Mesothelial cell of epicardium (in vitro differentiated cells): ENCODE data around the gene PANK2. TPM values are rescaled to one million over a fixed set of nuclear protein-coding genes. Genes with fewer than 3 reads are reported as not detected.
A peak's percentile ranks its signal among the peaks of the same experiment; 100 is the strongest.
"Not testable (repeated sequence)": the region's sequence is repeated elsewhere in the genome, so short reads cannot be mapped to it uniquely, and the experiment has no call there.

Source experiments
- DNase-seq, 2 experiments: peaks; one replicate each; pipeline ENCODE4 v3.0.0; 2021; ENCODE audit warnings: low spot score in 2 of 2; ENCODE audit not compliant: unreplicated experiment in 2 of 2
- H3K27ac Mint-ChIP-seq: 2 replicates; pipeline ENCODE4 v1.8.0; 2021; ENCODE audit warnings: mixed read lengths
- H3K27me3 Mint-ChIP-seq: 2 replicates; pipeline ENCODE4 v1.8.0; 2021; ENCODE audit warnings: low read depth, mixed read lengths
- H3K36me3 Mint-ChIP-seq: 2 replicates; pipeline ENCODE4 v1.8.0; 2021; ENCODE audit warnings: mixed read lengths
- H3K4me1 Mint-ChIP-seq: 2 replicates; pipeline ENCODE4 v1.8.0; 2021; ENCODE audit warnings: mixed read lengths
- H3K4me3 Mint-ChIP-seq: 2 replicates; pipeline ENCODE4 v1.8.0; 2021; ENCODE audit warnings: mild to moderate bottlenecking, moderate library complexity, mixed read lengths
- H3K9me3 Mint-ChIP-seq: 2 replicates; pipeline ENCODE4 v1.8.0; 2021; ENCODE audit warnings: mixed read lengths
- CTCF ChIP-seq: fragments of 200-600 bp; sonication (generic); IDR thresholded peaks from one replicate; pipeline ENCODE4 v1.5.0; 2021; ENCODE audit warnings: antibody characterized with exemption; ENCODE audit not compliant: unreplicated experiment
- total RNA-seq: library from RNA; stranded (reverse); gene quantifications from 3 replicates; pipeline ENCODE4 v1.2.1, GENCODE V29; 2021

The PANK2 gene
- total RNA-seq, 1 donor from 2014 or later: 52.5 TPM

- Mint-ChIP-seq H3K27ac (peak overlapping the region; percentile 27), H3K4me3 (no peak overlapping the region), H3K4me1 (peaks cover 24% of the 10 kb centered on the region), H3K27me3 (no peaks in the 10 kb centered on the region), H3K36me3 (peaks cover 10% of the 10 kb centered on the region), H3K9me3 (no peaks in the 10 kb centered on the region)
- TF ChIP-seq CTCF: no peak
- DNase-seq: no peak
Measured at GRCh38 chr20:3904857-3905256, 15.7 kb downstream of the PANK2 start.

DNA sequence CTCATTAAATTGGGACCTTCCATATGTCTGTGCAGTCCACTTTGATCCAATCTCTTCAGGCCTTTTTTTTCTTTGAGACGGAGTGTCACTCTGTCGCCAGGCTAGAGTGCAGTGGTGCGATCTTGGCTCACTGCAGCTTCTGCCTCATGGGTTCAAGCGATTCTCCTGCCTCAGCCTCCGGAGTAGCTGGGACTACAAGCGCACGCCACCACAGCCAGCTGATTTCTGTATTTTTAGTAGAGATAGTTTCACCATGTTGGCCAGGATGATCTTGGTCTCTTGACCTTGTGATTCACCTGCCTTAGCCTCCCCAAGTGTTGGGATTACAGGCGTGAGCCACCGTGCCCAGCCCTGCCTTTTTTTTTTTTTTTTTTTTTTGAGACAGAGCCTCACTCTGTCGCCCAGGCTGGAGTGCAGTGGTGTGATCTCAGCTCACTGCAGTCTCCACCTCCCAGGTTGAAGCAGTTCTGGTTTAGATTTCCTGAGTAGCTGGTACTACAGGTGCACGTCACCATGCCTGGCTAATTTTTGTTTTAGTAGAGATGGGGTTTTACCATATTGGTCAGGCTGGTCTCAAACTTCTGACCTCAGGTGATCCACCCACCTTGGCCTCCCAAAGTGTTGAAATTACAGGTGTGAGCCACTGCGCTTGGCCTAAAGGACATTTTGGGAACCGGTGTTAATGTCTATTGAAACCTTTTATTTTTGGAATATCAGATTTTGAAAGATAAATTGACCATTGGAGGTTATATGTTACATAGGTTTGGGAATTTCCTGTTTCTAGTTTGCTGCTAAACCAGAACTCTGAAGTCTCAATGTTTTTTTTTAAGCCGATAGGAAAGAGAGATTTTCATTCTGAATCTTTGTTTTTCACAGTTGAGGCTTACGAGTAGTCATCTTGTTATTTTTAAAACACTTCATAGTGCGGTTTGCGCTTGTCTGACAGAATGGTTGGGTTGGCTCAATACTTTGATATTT lies 17.8 kb downstream of the PANK2 start:
- Mint-ChIP-seq H3K4me1 (peaks cover 11% of the 10 kb centered on the region), H3K27ac (peak overlapping the region; percentile 3), H3K36me3 (peaks cover 25% of the 10 kb centered on the region)
- not testable (repeated sequence) for H3K4me3 Mint-ChIP-seq, H3K27me3 Mint-ChIP-seq, DNase-seq, H3K9me3 Mint-ChIP-seq

GRCh38 chr20:3908667-3909066 lies 19.5 kb downstream of the PANK2 start:
- peaks cover 33% of the 10 kb centered on the region for H3K36me3 Mint-ChIP-seq
- TF ChIP-seq CTCF: no peak
- no peak overlapping the region for H3K4me3 Mint-ChIP-seq
- no peaks in the 10 kb centered on the region for H3K27me3 Mint-ChIP-seq
- H3K27ac Mint-ChIP-seq: peak overlapping the region; percentile 9
- peaks cover 9% of the 10 kb centered on the region for H3K4me1 Mint-ChIP-seq
- no peaks in the 10 kb centered on the region for H3K9me3 Mint-ChIP-seq
- DNase-seq: no peak

GRCh38 chr20:3909952-3910366 lies 20.8 kb downstream of the PANK2 start:
- no peak for TF ChIP-seq CTCF
- no peaks in the 10 kb centered on the region for H3K9me3 Mint-ChIP-seq
- H3K4me1 Mint-ChIP-seq: peaks cover 5% of the 10 kb centered on the region
- H3K27me3 Mint-ChIP-seq: no peaks in the 10 kb centered on the region
- H3K27ac Mint-ChIP-seq: no peak overlapping the region
- H3K36me3 Mint-ChIP-seq: peaks cover 43% of the 10 kb centered on the region
- H3K4me3 Mint-ChIP-seq: no peak overlapping the region
- DNase-seq: no peak

- no peaks in the 10 kb centered on the region for H3K27me3 Mint-ChIP-seq
- no peak for DNase-seq
- TF ChIP-seq CTCF: no peak
- H3K4me1 Mint-ChIP-seq: peaks cover 4% of the 10 kb centered on the region
- no peak overlapping the region for H3K4me3 Mint-ChIP-seq
- H3K36me3 Mint-ChIP-seq: peaks cover 49% of the 10 kb centered on the region
- no peak overlapping the region for H3K27ac Mint-ChIP-seq
- H3K9me3 Mint-ChIP-seq: no peaks in the 10 kb centered on the region
Measured at GRCh38 chr20:3910853-3911252, 21.7 kb downstream of the PANK2 start.

- no peak for TF ChIP-seq CTCF
- DNase-seq: no peak
- no peak overlapping the region for H3K4me3 Mint-ChIP-seq
- peak overlapping the region; percentile 28 for H3K27ac Mint-ChIP-seq
- no peaks in the 10 kb centered on the region for H3K27me3 Mint-ChIP-seq
- no peaks in the 10 kb centered on the region for H3K9me3 Mint-ChIP-seq
- H3K4me1 Mint-ChIP-seq: peaks cover 4% of the 10 kb centered on the region
- peaks cover 51% of the 10 kb centered on the region for H3K36me3 Mint-ChIP-seq
Measured at GRCh38 chr20:3911956-3912355, 22.8 kb downstream of the PANK2 start.
